HG03378 (cell line): ENCODE measurements around the gene VPS13A.

Experiments used
- ATAC-seq: cut with Tn5 transposase; IDR thresholded peaks from one replicate; pipeline ENCODE4 v1.9.1; 2021; ENCODE audit warnings: mild to moderate bottlenecking, moderate library complexity; ENCODE audit not compliant: unreplicated experiment

The VPS13A gene

DNA sequence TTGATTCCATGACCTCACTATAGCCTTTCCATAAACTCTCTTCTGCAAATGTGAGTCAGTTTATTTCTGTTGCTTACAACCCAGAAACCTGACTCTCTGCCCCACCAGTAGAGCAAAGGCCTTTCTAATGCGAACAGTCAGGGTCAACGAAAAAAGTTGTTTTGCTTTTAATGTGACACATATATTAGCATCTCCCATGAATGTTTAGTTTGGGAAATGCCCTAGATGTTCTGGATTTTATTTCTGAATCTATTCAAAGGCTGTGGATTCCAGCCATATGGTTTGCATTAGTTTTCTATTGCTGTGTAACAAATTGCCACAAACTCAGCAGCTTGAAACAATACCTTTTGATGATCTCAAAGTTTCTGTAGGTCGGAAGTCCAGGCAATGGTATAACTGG is 277.3 kb downstream of the VPS13A start:
- no peak for ATAC-seq

DNA sequence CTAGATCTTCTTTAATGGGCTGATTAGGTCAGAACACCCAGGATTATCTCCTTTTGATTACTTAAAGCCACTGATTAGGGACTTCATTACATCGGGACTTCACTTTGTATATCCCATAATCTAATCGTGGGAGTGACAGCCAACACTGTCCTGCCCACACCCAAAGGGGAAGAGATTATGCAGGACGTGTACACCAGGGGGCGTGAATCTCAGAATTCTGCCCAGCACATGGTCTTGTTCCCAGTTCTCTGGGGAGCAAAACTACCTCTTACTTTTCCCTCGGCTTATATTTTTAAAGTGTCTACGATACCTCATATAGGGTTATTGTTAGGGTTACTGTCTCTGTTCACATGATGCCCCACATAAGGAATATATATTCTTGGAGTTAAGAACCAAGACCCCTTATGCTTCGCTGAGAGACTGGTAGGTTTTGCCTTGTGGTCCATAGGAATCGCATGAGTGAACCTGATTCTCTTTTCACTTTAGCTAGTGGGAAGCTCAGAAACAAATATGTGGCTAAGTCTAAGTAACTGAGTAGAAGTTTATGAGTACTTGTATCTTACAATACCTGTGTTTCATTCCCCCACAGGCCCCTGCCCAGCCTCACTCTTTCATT is 278.1 kb downstream of the VPS13A start:
- ATAC-seq, result no peak

DNA sequence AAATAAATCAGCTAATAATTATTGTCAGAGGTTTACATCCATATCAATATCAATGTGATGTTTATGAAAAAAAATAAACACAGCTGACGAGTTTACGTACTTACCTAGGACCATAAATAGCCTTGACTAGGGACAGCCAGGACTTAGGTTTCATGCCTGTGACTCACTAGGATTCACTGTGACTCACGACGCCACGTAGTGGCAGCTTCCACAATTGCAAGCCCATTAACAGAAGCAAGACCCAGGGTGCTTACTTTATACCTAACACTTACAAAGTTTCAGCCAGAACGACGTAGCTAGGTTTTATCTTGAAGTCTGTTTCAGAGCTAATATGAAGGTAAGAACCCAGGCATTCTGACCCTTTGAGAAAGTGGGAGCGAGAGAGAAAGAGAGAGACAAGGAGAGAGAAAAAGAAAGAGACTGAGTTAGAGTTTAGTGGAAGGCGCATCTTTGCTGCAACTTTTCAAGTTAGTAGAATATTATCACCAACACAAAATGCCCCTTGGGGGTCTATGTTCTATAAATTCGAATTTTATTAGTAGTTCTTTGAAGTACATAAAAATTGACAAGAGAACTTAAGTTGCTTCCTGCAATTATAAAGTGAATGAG is 279.6 kb downstream of the VPS13A start:
- peak; percentile 83 for ATAC-seq

DNA sequence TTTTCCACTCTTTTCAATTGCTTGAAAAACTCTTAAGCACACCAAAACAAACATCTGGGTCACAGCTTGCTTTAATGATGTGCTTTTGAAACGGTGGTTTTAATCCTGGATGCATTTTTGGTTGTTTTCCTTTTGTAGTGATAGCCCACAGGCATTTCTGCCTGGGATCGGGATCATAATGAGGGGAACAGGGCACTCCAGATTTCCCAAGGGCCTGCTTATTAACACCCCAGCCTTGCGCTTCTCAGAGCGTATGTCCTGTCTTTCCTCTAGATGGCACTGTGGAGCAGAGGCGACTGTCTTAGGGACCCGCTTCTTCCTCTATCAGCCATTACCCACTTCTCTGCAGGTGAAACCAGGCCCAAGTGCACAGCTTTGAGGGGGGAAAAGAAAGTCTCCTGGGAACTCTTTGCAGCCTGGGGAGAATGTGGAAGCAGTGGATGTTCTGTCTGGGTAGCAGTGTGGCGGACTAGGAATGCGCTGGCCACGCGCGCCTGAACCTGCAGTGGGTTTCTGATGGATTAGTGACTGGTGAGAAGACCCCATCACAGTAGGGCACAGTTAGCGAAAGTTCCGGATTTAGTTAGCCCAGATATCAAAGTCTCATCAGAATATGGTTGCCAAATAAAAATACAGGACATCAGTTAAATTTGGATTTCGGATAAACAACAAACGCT is 280.7 kb downstream of the VPS13A start:
- ATAC-seq, result peak; percentile 82

DNA sequence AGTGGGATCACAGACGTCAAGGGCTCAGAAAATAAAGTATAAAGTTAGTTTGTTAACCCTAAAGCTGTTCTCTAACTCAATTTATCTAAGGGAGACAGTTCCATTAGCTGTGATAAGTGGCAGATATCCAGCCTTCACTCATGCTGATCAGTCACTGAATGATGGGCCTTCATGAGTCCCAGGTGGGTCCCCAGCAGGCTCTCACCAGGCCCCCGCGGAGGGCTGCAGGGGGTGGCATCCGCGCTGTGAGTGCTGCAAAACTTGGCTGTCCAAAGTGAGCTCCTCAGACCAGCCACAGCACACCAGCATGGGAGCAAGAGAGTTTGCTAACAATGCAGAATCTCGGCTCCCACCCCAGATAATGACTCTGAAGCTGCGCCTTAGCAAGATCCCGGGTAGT is 283.6 kb downstream of the VPS13A start:
- ATAC-seq, result no peak

DNA sequence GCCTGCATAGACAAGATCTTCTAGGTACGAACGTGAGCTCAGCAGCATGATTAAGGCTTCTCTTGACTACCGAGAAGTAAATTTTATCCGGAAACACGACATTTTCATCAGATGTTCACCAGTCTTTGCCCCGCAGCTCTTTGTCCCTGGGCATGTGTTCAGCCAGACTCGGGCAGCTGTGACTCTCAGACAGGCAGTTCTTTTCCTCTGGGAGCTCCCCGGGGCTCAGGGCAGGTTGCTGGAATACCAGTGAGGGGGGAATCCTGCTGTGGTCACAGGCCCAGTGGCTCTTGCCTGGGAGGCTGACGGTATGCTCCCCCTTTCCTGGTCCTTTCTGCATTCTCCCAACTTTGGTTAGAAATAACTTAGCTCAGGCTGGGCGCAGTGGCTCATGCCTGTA is 284.7 kb downstream of the VPS13A start:
- no peak for ATAC-seq

DNA sequence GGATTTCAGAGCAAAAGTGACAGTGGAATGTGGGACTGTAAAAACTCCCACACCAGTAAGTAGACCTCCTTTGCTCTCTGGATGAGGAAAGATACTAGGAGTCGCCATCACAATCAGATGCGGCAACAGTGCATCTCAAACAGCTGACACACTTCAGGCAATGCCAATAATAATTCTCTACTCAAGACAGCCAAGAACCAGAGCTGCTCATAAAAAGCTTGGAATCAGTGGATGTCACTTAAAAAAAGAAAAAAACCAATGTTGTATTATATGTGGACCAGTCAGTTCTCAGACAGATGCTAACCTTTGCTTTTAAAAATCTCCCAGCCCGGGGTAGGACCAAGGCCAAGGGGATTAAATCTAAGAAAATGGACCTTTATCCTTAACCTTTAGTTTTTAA is 285.8 kb downstream of the VPS13A start:
- ATAC-seq, result no peak

DNA sequence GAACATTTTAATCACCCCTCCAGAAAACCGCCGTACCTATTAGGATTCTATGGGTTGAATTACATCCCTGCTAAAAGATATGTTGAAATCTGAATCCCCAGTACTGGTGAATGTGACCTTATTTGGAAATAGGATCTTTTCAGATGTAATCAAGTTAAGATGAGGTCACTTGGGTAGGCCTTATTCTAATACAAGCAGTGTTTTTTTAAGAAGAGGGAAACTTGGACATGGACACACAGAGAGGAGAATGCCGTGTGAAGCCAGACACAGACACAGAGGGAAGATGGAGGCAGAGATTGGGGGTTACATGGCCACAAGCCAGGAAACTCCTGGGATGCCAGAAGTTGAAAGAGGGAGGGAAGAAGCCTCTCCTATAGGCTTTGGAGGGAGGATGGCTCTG is 287.3 kb downstream of the VPS13A start:
- no peak for ATAC-seq

DNA sequence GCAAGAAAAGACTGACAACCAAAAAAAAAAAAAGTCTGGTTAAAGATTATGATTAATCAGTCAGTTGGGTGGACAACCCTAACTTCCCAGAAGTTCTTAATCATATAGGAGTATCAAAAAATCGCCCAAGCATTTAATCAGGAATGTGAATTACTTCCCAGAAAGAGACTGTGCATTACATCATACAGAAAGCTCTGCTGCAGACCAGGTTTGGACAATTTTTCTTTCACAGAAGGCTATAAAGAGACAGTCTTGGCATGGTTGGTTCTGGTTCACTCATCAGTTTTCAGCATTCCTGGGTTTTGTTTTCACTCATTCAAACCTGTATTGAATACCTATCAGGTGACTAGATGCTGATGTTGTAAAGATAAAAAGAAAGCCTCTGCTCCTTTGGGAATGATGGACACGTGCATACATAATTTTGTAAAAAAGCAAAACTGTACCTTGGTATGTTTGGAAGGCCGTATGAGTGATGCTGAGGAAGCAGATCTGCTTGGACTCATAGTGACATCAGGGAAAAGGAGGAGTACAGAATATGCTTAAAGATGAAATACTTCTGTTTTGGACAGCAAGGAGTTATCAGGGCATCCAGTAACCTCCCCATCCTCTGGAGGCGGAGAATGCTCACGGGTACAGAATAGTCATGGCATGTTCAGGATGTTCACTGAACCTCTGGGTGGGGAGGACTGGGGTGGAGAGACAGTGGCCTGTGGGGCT is 292.3 kb downstream of the VPS13A start:
- no peak for ATAC-seq
